Esophagus squamous epithelium (tissue), 4 donors: ENCODE measurements around the gene LMOD1.

Experiments used
- POLR2A ChIP-seq, 4 donors: fragments of 450-650 bp; IDR thresholded peaks; one replicate each; pipeline ENCODE4 v1.6.1; 2017; ENCODE audit warnings: antibody characterized with exemption in 4 of 4, mild to moderate bottlenecking in 4 of 4, moderate library complexity in 3 of 4
- TF ChIP-seq, protein P1 (sequence below), 6 experiments: fragments of 450-650 bp in 4 of 6; fragments of 200-600 bp in 2 of 6; sonication (generic) in 2 of 6; IDR thresholded peaks; one replicate each; pipeline ENCODE4 v1.5.1; 2016 to 2019; ENCODE audit warnings: antibody characterized with exemption in 6 of 6, mild to moderate bottlenecking in 4 of 6, moderate library complexity in 4 of 6

DNA sequence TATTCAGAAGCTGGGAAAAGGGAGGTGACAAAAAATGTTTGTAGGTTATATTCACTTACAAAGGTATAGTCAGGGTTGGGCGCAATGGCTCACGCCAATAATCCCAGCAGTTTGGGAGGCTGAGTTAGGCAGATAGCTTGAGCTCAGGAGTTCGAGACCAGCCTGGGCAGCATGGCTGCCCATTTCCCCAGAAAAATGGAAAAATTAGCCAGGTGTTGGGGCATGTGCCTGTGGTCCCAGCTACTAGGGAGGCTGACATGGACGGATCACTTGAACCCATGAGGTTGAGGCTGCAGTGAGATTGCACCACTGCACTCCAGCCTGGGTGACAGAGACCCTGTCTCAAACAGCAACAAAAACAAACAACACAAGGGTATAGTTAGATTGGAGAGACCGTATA, 12.0 kb upstream of the LMOD1 start:
- no peak for TF ChIP-seq POLR2A (IDR thresholded peaks at IDR 0.05)
- TF ChIP-seq, protein P1, sequence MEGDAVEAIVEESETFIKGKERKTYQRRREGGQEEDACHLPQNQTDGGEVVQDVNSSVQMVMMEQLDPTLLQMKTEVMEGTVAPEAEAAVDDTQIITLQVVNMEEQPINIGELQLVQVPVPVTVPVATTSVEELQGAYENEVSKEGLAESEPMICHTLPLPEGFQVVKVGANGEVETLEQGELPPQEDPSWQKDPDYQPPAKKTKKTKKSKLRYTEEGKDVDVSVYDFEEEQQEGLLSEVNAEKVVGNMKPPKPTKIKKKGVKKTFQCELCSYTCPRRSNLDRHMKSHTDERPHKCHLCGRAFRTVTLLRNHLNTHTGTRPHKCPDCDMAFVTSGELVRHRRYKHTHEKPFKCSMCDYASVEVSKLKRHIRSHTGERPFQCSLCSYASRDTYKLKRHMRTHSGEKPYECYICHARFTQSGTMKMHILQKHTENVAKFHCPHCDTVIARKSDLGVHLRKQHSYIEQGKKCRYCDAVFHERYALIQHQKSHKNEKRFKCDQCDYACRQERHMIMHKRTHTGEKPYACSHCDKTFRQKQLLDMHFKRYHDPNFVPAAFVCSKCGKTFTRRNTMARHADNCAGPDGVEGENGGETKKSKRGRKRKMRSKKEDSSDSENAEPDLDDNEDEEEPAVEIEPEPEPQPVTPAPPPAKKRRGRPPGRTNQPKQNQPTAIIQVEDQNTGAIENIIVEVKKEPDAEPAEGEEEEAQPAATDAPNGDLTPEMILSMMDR (IDR thresholded peaks at IDR 0.05), result no peak
